Measurements from ENCODE around the gene KRTAP10-12.

Gene KRTAP10-12

DNA sequence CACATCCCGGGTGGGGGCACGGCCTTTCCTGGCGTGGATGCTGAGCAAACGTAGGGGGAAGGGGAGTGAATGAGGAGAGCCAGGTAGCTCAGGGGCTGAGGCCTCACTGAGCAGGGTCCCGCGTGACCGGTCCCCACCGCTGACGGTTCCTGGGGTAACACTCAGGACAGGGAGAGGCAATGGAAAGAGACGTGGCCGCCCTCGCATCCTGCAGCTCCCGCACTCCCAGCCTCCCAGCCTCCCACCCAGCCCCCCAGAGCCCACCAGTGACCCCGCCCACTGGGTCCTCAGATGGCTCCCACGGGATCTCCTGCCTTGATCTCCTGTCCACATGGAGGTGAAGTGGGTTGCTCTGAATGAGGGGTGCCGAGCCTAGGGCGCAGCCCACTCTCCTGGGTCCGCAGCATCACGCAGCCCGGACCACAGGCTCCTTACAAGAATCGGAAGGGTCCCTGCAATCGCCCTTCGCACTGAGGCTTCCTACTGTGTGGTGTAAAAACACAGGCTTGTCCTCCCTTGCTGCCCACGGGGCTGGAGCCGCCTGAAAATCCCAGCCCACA lies 12.0 kb downstream of the KRTAP10-12 start:
- peak; percentile 21 for DNase-seq (ENCODE audit: low spot score)
- in situ Hi-C loops (cut with MboI; ENCODE audit: low sequenced_read_pairs, unreplicated experiment), result no loop called here
- TF ChIP-seq, protein P1, sequence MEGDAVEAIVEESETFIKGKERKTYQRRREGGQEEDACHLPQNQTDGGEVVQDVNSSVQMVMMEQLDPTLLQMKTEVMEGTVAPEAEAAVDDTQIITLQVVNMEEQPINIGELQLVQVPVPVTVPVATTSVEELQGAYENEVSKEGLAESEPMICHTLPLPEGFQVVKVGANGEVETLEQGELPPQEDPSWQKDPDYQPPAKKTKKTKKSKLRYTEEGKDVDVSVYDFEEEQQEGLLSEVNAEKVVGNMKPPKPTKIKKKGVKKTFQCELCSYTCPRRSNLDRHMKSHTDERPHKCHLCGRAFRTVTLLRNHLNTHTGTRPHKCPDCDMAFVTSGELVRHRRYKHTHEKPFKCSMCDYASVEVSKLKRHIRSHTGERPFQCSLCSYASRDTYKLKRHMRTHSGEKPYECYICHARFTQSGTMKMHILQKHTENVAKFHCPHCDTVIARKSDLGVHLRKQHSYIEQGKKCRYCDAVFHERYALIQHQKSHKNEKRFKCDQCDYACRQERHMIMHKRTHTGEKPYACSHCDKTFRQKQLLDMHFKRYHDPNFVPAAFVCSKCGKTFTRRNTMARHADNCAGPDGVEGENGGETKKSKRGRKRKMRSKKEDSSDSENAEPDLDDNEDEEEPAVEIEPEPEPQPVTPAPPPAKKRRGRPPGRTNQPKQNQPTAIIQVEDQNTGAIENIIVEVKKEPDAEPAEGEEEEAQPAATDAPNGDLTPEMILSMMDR (IDR thresholded peaks at IDR 0.05; ENCODE audit: borderline replicate concordance, control extremely low read depth, extremely low read depth, insufficient read depth, missing control alignments), result no peak

DNA sequence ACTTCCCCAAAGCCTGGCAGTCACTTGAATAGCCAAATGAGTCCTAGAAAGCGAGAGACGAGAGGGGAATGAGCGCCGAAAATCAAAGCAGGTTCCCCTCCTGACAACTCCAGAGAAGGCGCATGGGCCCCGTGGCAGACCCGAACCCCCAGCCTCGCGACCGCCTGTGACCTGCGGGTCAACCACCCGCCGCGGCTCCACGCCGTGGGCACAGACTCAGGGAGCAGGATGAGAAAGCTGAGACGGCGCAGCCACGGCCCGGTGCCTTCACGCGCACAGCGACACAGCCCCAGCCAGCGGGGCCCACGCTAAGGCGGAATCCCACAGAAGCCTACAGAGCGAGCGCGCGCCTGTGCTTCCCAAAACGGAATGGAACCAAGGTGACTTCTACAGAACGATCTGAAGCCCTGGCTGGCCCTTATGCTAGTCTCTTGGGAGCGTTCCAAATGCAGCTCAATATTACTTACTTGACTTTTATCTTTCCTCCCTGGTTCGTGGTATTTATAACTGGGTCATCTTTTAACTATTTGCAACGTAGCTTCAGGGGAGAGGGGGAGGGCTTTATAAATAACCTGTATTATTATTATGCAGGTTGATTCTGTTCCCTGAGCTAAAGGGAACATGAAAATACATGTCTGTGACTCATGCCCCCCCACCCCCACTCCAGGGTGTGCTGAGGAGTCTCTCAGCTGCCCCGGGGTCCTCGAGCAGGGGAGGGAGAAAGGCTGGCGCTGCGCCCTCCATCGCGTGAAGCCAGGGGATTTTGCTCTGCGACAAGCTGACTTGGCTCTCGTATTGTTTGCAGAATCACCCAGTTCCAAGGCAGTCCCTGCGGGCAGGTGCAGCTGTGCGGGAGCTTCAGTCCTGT lies 12.7 kb downstream of the KRTAP10-12 start:
- in situ Hi-C loops (cut with MboI; ENCODE audit: low sequenced_read_pairs, unreplicated experiment), result no loop called here
- TF ChIP-seq, protein P1 (IDR thresholded peaks at IDR 0.05; ENCODE audit: borderline replicate concordance, control extremely low read depth, extremely low read depth, insufficient read depth, missing control alignments), result no peak

DNA sequence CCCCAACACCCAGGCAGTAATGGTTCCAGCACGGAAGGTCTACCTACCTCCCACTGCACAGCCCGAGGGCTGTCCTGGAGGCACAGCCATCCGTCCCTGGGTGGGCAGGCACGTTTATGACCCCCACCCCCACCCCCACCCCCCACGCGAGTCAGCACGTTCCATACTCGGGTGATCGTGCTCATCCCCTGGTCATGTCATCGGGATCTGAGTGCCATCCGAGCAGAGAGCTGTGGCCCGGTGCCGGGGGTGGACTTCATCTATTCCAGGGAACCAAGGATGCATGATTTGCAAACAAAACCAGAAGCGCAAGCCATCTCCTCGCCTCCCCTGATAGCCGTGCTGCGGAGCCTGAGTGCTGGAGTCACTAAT lies 13.3 kb downstream of the KRTAP10-12 start:
- in situ Hi-C loops (cut with MboI; ENCODE audit: low sequenced_read_pairs, unreplicated experiment), result no loop called here
- DNase-seq (ENCODE audit: low spot score), result no peak
- TF ChIP-seq, protein P1 (IDR thresholded peaks at IDR 0.05; ENCODE audit: borderline replicate concordance, control extremely low read depth, extremely low read depth, insufficient read depth, missing control alignments), result no peak

More for the DNA sequence above, 12.7 kb downstream of the KRTAP10-12 start:
- DNase-seq (ENCODE audit: low spot score), result peak; percentile 32

DNA sequence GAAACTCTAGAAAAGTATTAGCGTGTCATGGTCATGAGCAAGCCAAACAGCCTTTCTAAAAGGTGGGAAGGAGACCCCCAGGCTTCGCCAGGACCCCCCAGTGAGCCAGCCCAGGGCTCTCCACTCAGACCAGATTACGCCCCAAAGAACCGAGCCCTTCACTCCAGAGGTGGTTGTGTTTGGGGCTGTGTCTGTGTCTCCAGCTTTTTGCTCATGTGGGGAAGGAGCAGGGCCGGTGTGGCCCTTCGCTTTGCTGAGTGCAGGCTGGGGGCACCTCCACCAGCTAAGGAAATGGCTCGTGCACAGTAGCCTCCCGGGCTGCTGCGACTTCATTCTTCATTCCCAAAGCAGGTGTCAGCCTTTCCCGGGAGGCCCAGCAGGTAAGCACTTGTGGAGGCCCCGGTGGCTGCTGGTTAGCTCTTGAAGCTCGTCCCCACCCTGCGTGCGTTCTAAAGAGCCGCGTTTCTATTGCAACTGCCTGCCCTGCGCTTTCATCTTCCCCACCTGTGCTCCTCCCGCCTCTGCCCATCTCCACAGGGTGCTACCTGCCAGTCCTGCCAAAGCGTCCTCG lies 13.9 kb downstream of the KRTAP10-12 start:
- no peak for DNase-seq (ENCODE audit: low spot score)
- in situ Hi-C loops (cut with MboI; ENCODE audit: low sequenced_read_pairs, unreplicated experiment), result no loop called here
- TF ChIP-seq, protein P1 (IDR thresholded peaks at IDR 0.05; ENCODE audit: borderline replicate concordance, control extremely low read depth, extremely low read depth, insufficient read depth, missing control alignments), result no peak

DNA sequence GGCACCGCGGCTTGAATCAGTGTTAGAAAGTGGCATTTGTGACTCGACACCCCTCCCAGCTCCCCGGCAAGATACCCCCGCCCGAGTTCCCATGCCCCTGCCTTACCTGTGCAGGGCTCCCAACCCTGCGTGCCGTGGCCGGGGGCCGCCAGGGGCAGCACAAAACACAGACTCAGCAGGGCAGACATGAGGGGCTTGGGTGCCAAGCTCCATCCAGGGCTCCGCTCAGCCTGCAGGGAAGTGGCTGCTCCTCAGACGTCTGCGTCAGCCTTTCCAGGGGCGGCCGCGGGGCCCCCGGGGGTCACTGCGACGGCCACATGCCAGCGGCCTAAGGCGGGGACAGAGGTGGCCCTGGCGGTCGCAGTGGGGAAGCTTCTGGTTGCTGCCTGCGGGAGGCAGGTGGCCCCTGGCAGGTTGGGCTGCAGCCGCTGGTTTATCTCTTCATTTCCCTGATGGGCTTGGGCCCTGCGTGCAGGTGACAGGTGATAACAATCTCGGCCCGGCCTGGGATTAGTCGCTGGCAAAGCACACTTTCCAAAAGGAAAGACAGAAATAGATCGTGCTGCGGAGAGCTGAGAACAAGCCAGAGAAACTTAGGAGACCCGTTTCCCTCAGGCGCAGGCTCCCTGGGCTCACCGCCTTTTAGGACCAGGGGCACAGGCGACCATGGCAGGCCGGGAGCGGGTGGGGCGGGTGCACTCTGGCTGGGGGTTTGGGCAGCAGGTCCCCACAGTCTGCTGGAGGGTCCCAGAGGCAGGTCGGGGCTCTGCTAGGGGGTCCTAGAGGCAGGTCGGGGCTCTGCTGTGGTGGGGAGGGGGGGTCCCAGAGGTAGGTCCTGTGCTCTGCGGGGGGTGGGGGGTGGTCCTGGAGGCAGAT lies 14.6 kb downstream of the KRTAP10-12 start, which contains the start of gene TSPEAR:
TSPEAR (minus strand) TSS at position 246 of the 876 bp plus-strand sequence; CDS start at position 188, 58 bp downstream.
- TF ChIP-seq, protein P1 (IDR thresholded peaks at IDR 0.05; ENCODE audit: borderline replicate concordance, control extremely low read depth, extremely low read depth, insufficient read depth, missing control alignments), result no peak
- in situ Hi-C loops (cut with MboI; ENCODE audit: low sequenced_read_pairs, unreplicated experiment), result no loop called here
- DNase-seq (ENCODE audit: low spot score), result no peak

All from GM13976 (cell line).